ENCODE measurements around the gene IGFBP2. TPM values are rescaled to one million over a fixed set of nuclear protein-coding genes. Genes with fewer than 3 reads are reported as not detected.

Gene IGFBP2
- total and polyA plus RNA-seq, 2 experiments from 2014 or later = 177 to 364 TPM

- TF ChIP-seq EZH2 (IDR thresholded peaks at IDR 0.05; ENCODE audit: low read depth, unreplicated experiment) (no peak), REST (IDR thresholded peaks at IDR 0.05; ENCODE audit: unreplicated experiment) (no peak)
- Mint-ChIP-seq H3K27ac (no peak overlapping the region), H3K4me3 (no peak overlapping the region), H3K9me3 (peaks cover 9% of the 10 kb centered on the region; the same call in 2 of the 3 replicates), H3K27me3 (ENCODE audit: insufficient read depth, low read depth, poor library complexity) (peaks cover 6% of the 10 kb centered on the region), H3K4me1 (peaks cover 28% of the 10 kb centered on the region), H3K36me3 (ENCODE audit: low read depth) (peaks cover 4% of the 10 kb centered on the region; the same call in 1 of the 3 replicates)
- H3K79me2 ChIP-seq (replicated peaks; ENCODE audit: insufficient read depth) = no peaks in the 10 kb centered on the region
- peaks cover 12% of the 10 kb centered on the region for H3K9me2 ChIP-seq (ENCODE audit: insufficient read depth)
- no peaks in the 10 kb centered on the region for H3F3A ChIP-seq (replicated peaks; ENCODE audit: low read depth)
- DNase-seq (ENCODE audit: low spot score) (no peak), ATAC-seq (no peak)
- H2AFZ ChIP-seq = no peak overlapping the region
- H3K27me3 ChIP-seq (ENCODE audit: insufficient read depth) = no peaks in the 10 kb centered on the region
- peaks cover 27% of the 10 kb centered on the region for H3K4me1 ChIP-seq (ENCODE audit: insufficient read depth)
- H3K36me3 ChIP-seq (ENCODE audit: insufficient read depth) = no peaks in the 10 kb centered on the region
- no peak overlapping the region for H3K27ac ChIP-seq (ENCODE audit: low read depth)
- no peak overlapping the region for H3K4me2 ChIP-seq
- H3K4me3 ChIP-seq = no peak overlapping the region
- H4K20me1 ChIP-seq (replicated peaks; ENCODE audit: insufficient read depth) = no peaks in the 10 kb centered on the region
Observed at GRCh38 chr2:216585441-216585840, 47.8 kb upstream of the IGFBP2 start.

- H2AFZ ChIP-seq = no peak overlapping the region
- TF ChIP-seq ETS1 (IDR thresholded peaks at IDR 0.05) = no peak
- TF ChIP-seq EZH2 (IDR thresholded peaks at IDR 0.05; ENCODE audit: low read depth, unreplicated experiment) = no peak
- TF ChIP-seq CREB1 (CRISPR knock-in tag; IDR thresholded peaks at IDR 0.05; ENCODE audit: low read depth) = no peak
- TF ChIP-seq REST (IDR thresholded peaks at IDR 0.05; ENCODE audit: unreplicated experiment) = no peak
Observed at GRCh38 chr2:216588861-216589710, 44.1 kb upstream of the IGFBP2 start.

More at GRCh38 chr2:216588861-216589710, 44.1 kb upstream of the IGFBP2 start:
- H3K36me3 Mint-ChIP-seq (ENCODE audit: low read depth) = peaks cover 4% of the 10 kb centered on the region; the same call in 1 of the 3 replicates
- no peak overlapping the region for H3K4me3 Mint-ChIP-seq
- no peak overlapping the region for H3K4me2 ChIP-seq
- DNase-seq (ENCODE audit: low spot score) = no peak
- H3K9me2 ChIP-seq (ENCODE audit: insufficient read depth) = peaks cover 11% of the 10 kb centered on the region; the same call in 1 of the 2 replicates
- no peaks in the 10 kb centered on the region for H3K36me3 ChIP-seq (ENCODE audit: insufficient read depth)
- peak; percentile 33 for ATAC-seq
- H3K9me3 Mint-ChIP-seq = peaks cover 9% of the 10 kb centered on the region; the same call in 2 of the 3 replicates
- H3F3A ChIP-seq (replicated peaks; ENCODE audit: low read depth) = no peaks in the 10 kb centered on the region
- H3K27ac Mint-ChIP-seq = no peak overlapping the region
- no peaks in the 10 kb centered on the region for H4K20me1 ChIP-seq (replicated peaks; ENCODE audit: insufficient read depth)
- H3K27me3 Mint-ChIP-seq (ENCODE audit: insufficient read depth, low read depth, poor library complexity) = peaks cover 6% of the 10 kb centered on the region
- H3K4me3 ChIP-seq = no peak overlapping the region
- peaks cover 29% of the 10 kb centered on the region for H3K4me1 ChIP-seq (ENCODE audit: insufficient read depth)
- H3K79me2 ChIP-seq (replicated peaks; ENCODE audit: insufficient read depth) = no peaks in the 10 kb centered on the region
- no peaks in the 10 kb centered on the region for H3K27me3 ChIP-seq (ENCODE audit: insufficient read depth)
- H3K4me1 Mint-ChIP-seq = peaks cover 32% of the 10 kb centered on the region
- H3K27ac ChIP-seq (ENCODE audit: low read depth) = no peak overlapping the region
